Stimulated activated memory B cell treated with anti-CD40 and anti-IgM and Interleukin-4, amounts not matched to agents 10 μg/mL and 1 μg/mL and 100 μg/mL, for 72 hours (primary cell): ENCODE data around the gene PRPF19.

Experiments
- ATAC-seq: fragments of 150-1000 bp; cut with Tn5 transposase; 2 replicates; pipeline ENCODE4 v1.10.0; 2021
- H3K27ac Mint-ChIP-seq: one replicate; pipeline ENCODE4 v1.8.0; 2022; ENCODE audit warnings: mild to moderate bottlenecking, mixed read lengths
- H3K27me3 Mint-ChIP-seq: one replicate; pipeline ENCODE4 v1.8.0; 2022; ENCODE audit warnings: mixed read lengths
- H3K36me3 Mint-ChIP-seq: one replicate; pipeline ENCODE4 v1.8.0; 2022; ENCODE audit warnings: mixed read lengths
- H3K4me1 Mint-ChIP-seq: one replicate; pipeline ENCODE4 v1.8.0; 2022; ENCODE audit warnings: mixed read lengths
- H3K4me3 Mint-ChIP-seq: one replicate; pipeline ENCODE4 v1.8.0; 2022; ENCODE audit warnings: mild to moderate bottlenecking, moderate library complexity, mixed read lengths
- H3K9me3 Mint-ChIP-seq: one replicate; pipeline ENCODE4 v1.8.0; 2022; ENCODE audit warnings: mixed read lengths

The PRPF19 gene

GRCh38 chr11:60921777-60922335, 15.5 kb upstream of the PRPF19 start:
- H3K27ac Mint-ChIP-seq: peak overlapping the region; percentile 62
- H3K27me3 Mint-ChIP-seq: no peaks in the 10 kb centered on the region
- H3K4me3 Mint-ChIP-seq: no peak overlapping the region
- no peaks in the 10 kb centered on the region for H3K9me3 Mint-ChIP-seq
- no peak for ATAC-seq
- H3K36me3 Mint-ChIP-seq: peaks cover 46% of the 10 kb centered on the region
- peaks cover 66% of the 10 kb centered on the region for H3K4me1 Mint-ChIP-seq

GRCh38 chr11:60921259-60921658, 14.9 kb upstream of the PRPF19 start:
- Mint-ChIP-seq H3K9me3 (no peaks in the 10 kb centered on the region), H3K27ac (no peak overlapping the region), H3K4me3 (no peak overlapping the region), H3K4me1 (peaks cover 66% of the 10 kb centered on the region), H3K27me3 (no peaks in the 10 kb centered on the region), H3K36me3 (peaks cover 47% of the 10 kb centered on the region)
- ATAC-seq: no peak

GRCh38 chr11:60919956-60920355, 13.6 kb upstream of the PRPF19 start:
- Mint-ChIP-seq H3K9me3 (no peaks in the 10 kb centered on the region), H3K27me3 (no peaks in the 10 kb centered on the region), H3K27ac (peak overlapping the region; percentile 55), H3K4me3 (no peak overlapping the region), H3K4me1 (peaks cover 66% of the 10 kb centered on the region), H3K36me3 (peaks cover 52% of the 10 kb centered on the region)
- no peak for ATAC-seq

GRCh38 chr11:60919320-60919719, 12.9 kb upstream of the PRPF19 start:
- peak overlapping the region; percentile 9 for H3K4me3 Mint-ChIP-seq
- peaks cover 52% of the 10 kb centered on the region for H3K36me3 Mint-ChIP-seq
- H3K4me1 Mint-ChIP-seq: peaks cover 67% of the 10 kb centered on the region

GRCh38 chr11:60918939-60919265, 12.5 kb upstream of the PRPF19 start:
- peaks cover 52% of the 10 kb centered on the region for H3K36me3 Mint-ChIP-seq
- no peak overlapping the region for H3K4me3 Mint-ChIP-seq
- H3K27me3 Mint-ChIP-seq: no peaks in the 10 kb centered on the region
- ATAC-seq: no peak
- H3K27ac Mint-ChIP-seq: peak overlapping the region; percentile 55
- peaks cover 63% of the 10 kb centered on the region for H3K4me1 Mint-ChIP-seq
- H3K9me3 Mint-ChIP-seq: no peaks in the 10 kb centered on the region

More at GRCh38 chr11:60919320-60919719, 12.9 kb upstream of the PRPF19 start:
- H3K9me3 Mint-ChIP-seq: no peaks in the 10 kb centered on the region
- ATAC-seq: no peak
- peak overlapping the region; percentile 55 for H3K27ac Mint-ChIP-seq
- no peaks in the 10 kb centered on the region for H3K27me3 Mint-ChIP-seq

GRCh38 chr11:60918251-60918938, 12.0 kb upstream of the PRPF19 start:
- H3K27ac Mint-ChIP-seq: peak overlapping the region; percentile 22

GRCh38 chr11:60917267-60917666, 10.9 kb upstream of the PRPF19 start:
- no peaks in the 10 kb centered on the region for H3K9me3 Mint-ChIP-seq
- peaks cover 67% of the 10 kb centered on the region for H3K4me1 Mint-ChIP-seq
- ATAC-seq: no peak
- H3K27me3 Mint-ChIP-seq: no peaks in the 10 kb centered on the region
- H3K27ac Mint-ChIP-seq: peak overlapping the region; percentile 95
- H3K36me3 Mint-ChIP-seq: peaks cover 41% of the 10 kb centered on the region
- H3K4me3 Mint-ChIP-seq: no peak overlapping the region

More at GRCh38 chr11:60918251-60918938, 12.0 kb upstream of the PRPF19 start:
- peaks cover 67% of the 10 kb centered on the region for H3K4me1 Mint-ChIP-seq
- H3K4me3 Mint-ChIP-seq: no peak overlapping the region
- ATAC-seq: no peak
- H3K9me3 Mint-ChIP-seq: no peaks in the 10 kb centered on the region
- no peaks in the 10 kb centered on the region for H3K27me3 Mint-ChIP-seq
- peaks cover 49% of the 10 kb centered on the region for H3K36me3 Mint-ChIP-seq

- ATAC-seq: no peak
- H3K27ac Mint-ChIP-seq: peak overlapping the region; percentile 95
- H3K36me3 Mint-ChIP-seq: peaks cover 36% of the 10 kb centered on the region
- peak overlapping the region; percentile 23 for H3K4me3 Mint-ChIP-seq
- H3K27me3 Mint-ChIP-seq: no peaks in the 10 kb centered on the region
- no peaks in the 10 kb centered on the region for H3K9me3 Mint-ChIP-seq
- peaks cover 70% of the 10 kb centered on the region for H3K4me1 Mint-ChIP-seq
Measured at GRCh38 chr11:60916669-60917206, 10.4 kb upstream of the PRPF19 start.

- H3K9me3 Mint-ChIP-seq: no peaks in the 10 kb centered on the region
- H3K27me3 Mint-ChIP-seq: no peaks in the 10 kb centered on the region
- H3K36me3 Mint-ChIP-seq: peaks cover 22% of the 10 kb centered on the region
- peak overlapping the region; percentile 95 for H3K27ac Mint-ChIP-seq
- peak; percentile 81 for ATAC-seq
- peaks cover 79% of the 10 kb centered on the region for H3K4me1 Mint-ChIP-seq
- peak overlapping the region; percentile 94 for H3K4me3 Mint-ChIP-seq
Measured at GRCh38 chr11:60915248-60915914, 9.0 kb upstream of the PRPF19 start.

GRCh38 chr11:60914633-60915247, 8.4 kb upstream of the PRPF19 start:
- no peaks in the 10 kb centered on the region for H3K27me3 Mint-ChIP-seq
- peaks cover 3% of the 10 kb centered on the region for H3K9me3 Mint-ChIP-seq
- H3K4me3 Mint-ChIP-seq: peak overlapping the region; percentile 94
- H3K4me1 Mint-ChIP-seq: peaks cover 79% of the 10 kb centered on the region
- ATAC-seq: peak; percentile 10
- H3K36me3 Mint-ChIP-seq: peaks cover 18% of the 10 kb centered on the region
- peak overlapping the region; percentile 95 for H3K27ac Mint-ChIP-seq

GRCh38 chr11:60913793-60914632, 7.6 kb upstream of the PRPF19 start, which contains the start of gene TMEM109:
TMEM109 (plus strand) TSS chr11:60914158; CDS start chr11:60919694, 5,536 bp downstream.
- peaks cover 3% of the 10 kb centered on the region for H3K9me3 Mint-ChIP-seq
- peaks cover 79% of the 10 kb centered on the region for H3K4me1 Mint-ChIP-seq
- H3K27ac Mint-ChIP-seq: peak within 1 kb of the TSS; percentile 95
- H3K27me3 Mint-ChIP-seq: no peaks in the 10 kb centered on the region
- peaks cover 18% of the 10 kb centered on the region for H3K36me3 Mint-ChIP-seq
- ATAC-seq: peak; percentile 71
- peak within 1 kb of the TSS; percentile 94 for H3K4me3 Mint-ChIP-seq

GRCh38 chr11:60912851-60913528, 6.6 kb upstream of the PRPF19 start:
- ATAC-seq: no peak
- peak overlapping the region; percentile 95 for H3K27ac Mint-ChIP-seq
- peaks cover 79% of the 10 kb centered on the region for H3K4me1 Mint-ChIP-seq

GRCh38 chr11:60912223-60912850, 6.0 kb upstream of the PRPF19 start:
- Mint-ChIP-seq H3K36me3 (peaks cover 31% of the 10 kb centered on the region), H3K27ac (peak overlapping the region; percentile 95), H3K4me1 (peaks cover 84% of the 10 kb centered on the region), H3K9me3 (peaks cover 11% of the 10 kb centered on the region), H3K27me3 (no peaks in the 10 kb centered on the region), H3K4me3 (no peak overlapping the region)
- no peak for ATAC-seq

More at GRCh38 chr11:60912851-60913528, 6.6 kb upstream of the PRPF19 start:
- no peaks in the 10 kb centered on the region for H3K27me3 Mint-ChIP-seq
- H3K9me3 Mint-ChIP-seq: peaks cover 8% of the 10 kb centered on the region
- H3K4me3 Mint-ChIP-seq: peak overlapping the region; percentile 94
- H3K36me3 Mint-ChIP-seq: peaks cover 26% of the 10 kb centered on the region
